C4-2B (cell line): ENCODE results near the gene PLOD2.
A peak's percentile ranks its signal among the peaks of the same experiment; 100 is the strongest.

Experiments
- H3K27ac ChIP-seq: fragments of 450-650 bp; 2 replicates; pipeline ENCODE4 v1.5.1; 2017
- ZFX ChIP-seq: fragments of 450-650 bp; IDR thresholded peaks from 2 replicates; pipeline ENCODE4 v1.6.1; 2017
- TF ChIP-seq, protein P1 (sequence below): fragments of 450-650 bp; conservative IDR thresholded peaks from 2 replicates; pipeline ENCODE4 v1.5.1; 2017; ENCODE audit warnings: mild to moderate bottlenecking

PLOD2 gene

DNA sequence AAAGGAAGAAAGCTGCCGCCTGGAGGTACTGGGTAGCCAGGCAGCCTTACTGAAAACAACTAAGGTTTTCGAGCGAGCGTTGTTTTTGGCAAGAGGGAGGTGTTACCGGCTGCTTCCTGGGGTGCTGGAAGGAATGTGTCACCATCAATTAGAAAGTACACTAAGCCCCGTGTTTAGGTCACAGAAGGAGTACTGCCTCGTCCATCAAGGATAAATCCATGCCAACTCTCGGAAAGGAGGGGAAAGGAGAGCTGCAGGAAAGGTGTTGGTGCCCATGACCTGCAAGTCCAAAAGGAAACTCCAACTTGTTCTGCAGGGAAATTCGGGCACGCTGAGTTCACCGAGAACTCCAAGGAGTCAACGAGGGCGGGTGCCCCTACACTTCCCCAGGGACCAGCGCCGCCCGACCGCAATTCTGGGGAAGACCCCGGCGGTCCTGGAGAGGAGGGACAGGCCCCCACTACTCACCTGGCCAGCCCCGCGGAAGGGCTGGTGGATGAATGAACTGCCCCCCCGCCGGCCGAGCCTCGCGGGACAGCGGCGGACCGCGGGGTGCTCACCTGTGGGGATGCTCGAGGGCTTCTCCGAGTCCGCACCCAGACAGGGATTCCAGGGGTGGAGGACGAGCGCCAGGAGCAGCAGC is 542 bp downstream of the PLOD2 start:
- TF ChIP-seq ZFX, result no peak
- TF ChIP-seq, protein P1, sequence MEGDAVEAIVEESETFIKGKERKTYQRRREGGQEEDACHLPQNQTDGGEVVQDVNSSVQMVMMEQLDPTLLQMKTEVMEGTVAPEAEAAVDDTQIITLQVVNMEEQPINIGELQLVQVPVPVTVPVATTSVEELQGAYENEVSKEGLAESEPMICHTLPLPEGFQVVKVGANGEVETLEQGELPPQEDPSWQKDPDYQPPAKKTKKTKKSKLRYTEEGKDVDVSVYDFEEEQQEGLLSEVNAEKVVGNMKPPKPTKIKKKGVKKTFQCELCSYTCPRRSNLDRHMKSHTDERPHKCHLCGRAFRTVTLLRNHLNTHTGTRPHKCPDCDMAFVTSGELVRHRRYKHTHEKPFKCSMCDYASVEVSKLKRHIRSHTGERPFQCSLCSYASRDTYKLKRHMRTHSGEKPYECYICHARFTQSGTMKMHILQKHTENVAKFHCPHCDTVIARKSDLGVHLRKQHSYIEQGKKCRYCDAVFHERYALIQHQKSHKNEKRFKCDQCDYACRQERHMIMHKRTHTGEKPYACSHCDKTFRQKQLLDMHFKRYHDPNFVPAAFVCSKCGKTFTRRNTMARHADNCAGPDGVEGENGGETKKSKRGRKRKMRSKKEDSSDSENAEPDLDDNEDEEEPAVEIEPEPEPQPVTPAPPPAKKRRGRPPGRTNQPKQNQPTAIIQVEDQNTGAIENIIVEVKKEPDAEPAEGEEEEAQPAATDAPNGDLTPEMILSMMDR, result peak; percentile 63
- peak overlapping the region; percentile 8; the same call in 1 of the 2 replicates for H3K27ac ChIP-seq

DNA sequence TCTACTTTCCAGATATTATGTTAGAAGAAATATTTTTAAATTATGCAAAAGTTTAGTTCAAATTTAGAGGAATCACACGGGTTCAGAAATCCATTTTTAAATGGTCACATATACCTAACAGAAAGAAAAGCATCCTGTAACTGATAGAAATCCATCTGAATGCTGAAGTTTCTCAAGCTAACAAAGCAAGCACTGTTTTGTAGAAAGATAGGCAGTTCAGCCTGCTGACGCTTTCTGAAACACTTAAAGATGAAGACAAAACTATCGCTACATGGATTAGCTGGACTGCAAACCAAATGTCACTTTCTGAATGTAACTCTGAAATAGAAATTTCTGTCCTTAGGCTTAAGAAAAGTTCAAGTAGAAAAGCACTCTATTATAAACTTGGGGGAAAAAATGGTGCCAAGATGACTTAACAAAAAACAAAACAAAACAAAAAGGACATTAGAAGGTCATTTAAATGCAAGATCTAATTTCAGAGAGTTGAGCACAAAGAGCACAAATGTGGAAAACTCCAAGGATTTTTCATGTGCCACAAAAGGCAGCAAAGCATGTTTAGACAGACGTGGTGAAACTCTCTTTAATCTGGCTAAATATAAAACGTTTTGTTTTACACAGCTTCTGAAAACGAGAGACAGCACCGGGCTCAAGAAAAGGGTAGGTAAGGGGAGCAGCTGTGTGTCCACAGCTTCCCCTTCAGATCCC is 1.2 kb downstream of the PLOD2 start:
- no peak overlapping the region for H3K27ac ChIP-seq
- TF ChIP-seq ZFX, result no peak
- TF ChIP-seq, protein P1, result no peak

GRCh38 chr3:146159037-146159436 is 1.9 kb downstream of the PLOD2 start:
- no peak for TF ChIP-seq ZFX
- TF ChIP-seq, protein P1, result no peak
- no peak overlapping the region for H3K27ac ChIP-seq

DNA sequence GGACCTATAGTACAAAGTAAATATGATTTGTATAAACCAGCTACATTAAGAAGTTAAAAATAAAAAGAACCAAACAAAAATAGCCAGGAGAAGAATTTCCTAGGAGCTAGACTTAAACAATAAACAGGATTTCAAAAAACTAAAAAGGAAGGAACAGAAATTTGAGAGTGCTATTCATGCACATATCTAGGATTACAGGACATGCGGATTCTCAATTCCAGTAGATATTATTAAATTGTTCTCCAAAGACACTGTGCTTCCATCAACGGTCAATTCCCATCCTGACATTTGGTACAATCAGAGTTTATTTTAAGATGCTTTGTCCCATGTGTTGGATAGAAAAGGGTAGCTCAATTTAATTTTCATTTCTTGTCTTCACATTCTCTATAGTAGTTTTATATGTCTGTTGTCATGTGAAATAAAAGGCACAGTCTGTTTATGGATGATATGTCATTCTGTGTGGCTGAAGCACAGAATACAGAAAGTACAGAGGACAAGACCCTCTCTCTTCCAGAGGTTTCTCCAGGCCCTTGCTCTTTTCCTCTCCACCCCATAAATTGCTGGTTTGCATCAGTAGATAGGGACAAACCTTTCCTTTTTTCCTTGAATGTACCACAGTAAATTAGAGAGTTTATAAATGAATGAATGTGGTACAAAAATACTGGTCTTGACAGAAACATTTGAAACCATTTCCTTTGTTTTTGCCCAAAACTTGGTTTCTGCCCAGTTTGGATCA is 3.5 kb downstream of the PLOD2 start:
- H3K27ac ChIP-seq, result no peak overlapping the region
- TF ChIP-seq, protein P1, result no peak
- no peak for TF ChIP-seq ZFX

DNA sequence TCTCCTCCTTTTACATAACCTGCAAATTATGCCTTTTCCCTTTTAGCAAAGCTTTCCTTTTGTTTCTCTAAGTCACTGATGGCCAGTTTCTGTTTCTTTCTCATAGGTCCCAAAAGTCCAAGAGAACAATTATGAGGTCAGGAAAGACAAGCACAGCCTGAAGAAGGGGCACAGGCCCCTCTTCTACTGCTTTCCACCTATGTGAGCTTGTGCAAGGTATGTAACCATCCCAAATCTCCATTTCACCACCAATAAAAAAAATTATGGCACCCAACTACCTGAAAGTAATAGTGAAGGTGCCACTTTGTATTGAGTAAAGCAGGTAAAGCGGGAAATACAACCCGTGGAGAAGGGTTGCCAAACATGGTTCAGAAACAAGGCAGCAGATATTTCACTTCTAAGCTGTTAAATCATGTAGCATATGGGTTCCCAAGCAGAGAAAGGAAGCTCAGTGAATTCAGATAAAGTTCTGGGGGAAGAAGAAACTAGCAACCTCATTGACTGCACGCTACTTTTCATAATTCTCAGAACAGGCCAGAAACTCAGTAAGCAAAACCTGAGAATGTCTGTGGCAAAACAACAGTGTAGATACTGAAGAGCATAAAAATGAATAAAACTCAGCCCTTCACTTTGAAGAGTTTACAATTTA is 4.2 kb downstream of the PLOD2 start:
- TF ChIP-seq, protein P1, result no peak
- no peak for TF ChIP-seq ZFX
- H3K27ac ChIP-seq, result no peak overlapping the region

DNA sequence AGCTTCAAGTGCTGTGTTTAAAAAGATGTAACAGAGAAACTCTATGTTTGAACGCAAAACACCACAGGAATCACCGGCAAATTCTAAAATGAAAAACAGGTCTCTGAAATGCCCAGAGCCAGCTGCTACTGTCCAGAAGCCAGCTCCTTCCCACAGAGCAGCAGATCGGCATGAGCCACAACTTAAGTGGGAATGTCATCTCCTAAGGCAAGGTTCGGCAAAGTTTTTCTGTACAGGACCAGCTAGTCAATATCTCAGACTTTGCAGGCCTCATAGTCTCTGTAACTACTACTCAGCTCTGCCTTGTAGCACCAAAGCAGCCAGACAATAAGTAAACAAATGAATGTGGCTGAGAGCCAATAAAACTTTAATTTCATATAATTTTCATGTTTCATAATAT is 4.9 kb downstream of the PLOD2 start:
- no peak overlapping the region for H3K27ac ChIP-seq
- TF ChIP-seq, protein P1, result no peak
- TF ChIP-seq ZFX, result 0 out of 2 replicates have a peak, but pooled peaks have one; percentile 14

GRCh38 chr3:146154995-146155394 is 6.0 kb downstream of the PLOD2 start:
- TF ChIP-seq, protein P1, result no peak
- TF ChIP-seq ZFX, result no peak
- no peak overlapping the region for H3K27ac ChIP-seq
